Activated naive CD4-positive, alpha-beta T cell treated with anti-CD3 and anti-CD28 coated beads, Interleukin-2, amount 10 ng/mL, durations not matched to agents 7 days and 5 days (primary cell): ENCODE results near the gene SLC25A10.

Source experiments
- CTCF ChIA-PET: fragments of 350-600 bp; sonication (Branson Sonifier 250); formaldehyde crosslinking; loops from one replicate; lab custom pipeline; 2021; ENCODE audit warnings: antibody characterized with exemption; lab: Charles Lee
- DNase-seq: peaks from one replicate; pipeline ENCODE4 v3.0.0-alpha.2; 2020
- H3K27ac Mint-ChIP-seq: one replicate; pipeline ENCODE4 v1.8.0; 2021; ENCODE audit warnings: mild to moderate bottlenecking, moderate library complexity, mixed read lengths
- H3K27me3 Mint-ChIP-seq: one replicate; pipeline ENCODE4 v1.8.0; 2021; ENCODE audit warnings: mild to moderate bottlenecking, mixed read lengths
- H3K36me3 Mint-ChIP-seq: one replicate; pipeline ENCODE4 v1.8.0; 2021; ENCODE audit warnings: mixed read lengths
- H3K4me1 Mint-ChIP-seq: one replicate; pipeline ENCODE4 v1.8.0; 2021; ENCODE audit warnings: mixed read lengths
- H3K4me3 Mint-ChIP-seq: one replicate; pipeline ENCODE4 v1.8.0; 2021; ENCODE audit warnings: mild to moderate bottlenecking, moderate library complexity, mixed read lengths
- H3K9me3 Mint-ChIP-seq: one replicate; pipeline ENCODE4 v1.8.0; 2021; ENCODE audit warnings: mixed read lengths

Gene SLC25A10

DNA sequence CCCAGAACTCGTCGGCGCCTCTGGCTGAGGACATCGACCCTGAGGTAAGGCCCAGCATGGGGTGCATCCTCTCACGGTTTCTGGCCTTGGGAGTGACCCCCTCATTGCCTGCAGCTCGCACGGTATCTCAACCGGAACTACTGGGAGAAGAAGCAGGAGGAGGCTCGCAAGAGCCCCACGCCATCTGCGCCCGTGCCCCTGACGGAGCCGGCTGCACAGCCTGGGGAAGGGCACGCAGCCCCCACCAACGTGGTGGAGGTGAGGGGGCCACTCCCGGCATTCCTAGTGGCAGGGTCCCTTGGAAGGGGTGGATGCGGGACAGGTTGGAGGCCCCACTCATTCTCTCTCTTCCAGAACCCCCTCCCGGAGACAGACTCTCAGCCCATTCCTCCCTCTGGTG, 17.3 kb upstream of the SLC25A10 start:
- Mint-ChIP-seq H3K36me3 (peaks cover 42% of the 10 kb centered on the region), H3K4me3 (no peak overlapping the region), H3K27ac (no peak overlapping the region), H3K9me3 (no peaks in the 10 kb centered on the region), H3K27me3 (no peaks in the 10 kb centered on the region), H3K4me1 (peaks cover 2% of the 10 kb centered on the region)
- CTCF ChIA-PET: interaction anchor here (1.3 kb wide), 1 partner anchor 19 kb away, joined by 4 read pairs; no protein-coding TSS in a partner anchor
- no peak for DNase-seq

DNA sequence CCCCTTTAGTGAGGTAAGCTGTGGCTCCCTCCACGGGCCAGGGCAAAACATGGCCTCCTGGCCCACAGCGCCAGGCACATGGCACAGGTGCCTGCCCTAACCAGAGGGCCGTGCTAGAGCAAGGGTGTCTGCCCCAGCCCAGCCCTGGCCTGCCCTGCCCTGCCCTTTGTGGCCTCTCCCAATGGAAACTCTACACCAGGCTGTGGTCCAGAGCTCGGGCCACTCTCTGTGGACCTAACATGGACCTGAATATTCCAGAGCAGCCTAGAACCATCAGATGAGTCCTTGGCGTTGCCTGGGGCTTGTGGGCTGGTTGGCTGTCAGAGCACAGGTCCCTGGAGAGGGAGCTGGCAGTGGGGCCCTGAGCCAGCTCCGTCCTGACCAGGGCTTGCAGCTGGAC, 16.9 kb upstream of the SLC25A10 start:
- Mint-ChIP-seq H3K27me3 (no peaks in the 10 kb centered on the region), H3K4me3 (no peak overlapping the region), H3K36me3 (peaks cover 38% of the 10 kb centered on the region), H3K27ac (no peak overlapping the region), H3K4me1 (peaks cover 2% of the 10 kb centered on the region), H3K9me3 (no peaks in the 10 kb centered on the region)
- CTCF ChIA-PET: interaction anchor here (1.3 kb wide), 1 partner anchor 20 kb away, joined by 4 read pairs; no protein-coding TSS in a partner anchor
- DNase-seq: no peak

GRCh38 chr17:81695801-81696200, 16.3 kb upstream of the SLC25A10 start:
- CTCF ChIA-PET: interaction anchor here (1.3 kb wide), 1 partner anchor 20 kb away, joined by 4 read pairs; no protein-coding TSS in a partner anchor
- peaks cover 40% of the 10 kb centered on the region for H3K36me3 Mint-ChIP-seq
- H3K27me3 Mint-ChIP-seq: no peaks in the 10 kb centered on the region
- DNase-seq: no peak
- H3K4me1 Mint-ChIP-seq: peaks cover 5% of the 10 kb centered on the region
- H3K27ac Mint-ChIP-seq: no peak overlapping the region
- no peak overlapping the region for H3K4me3 Mint-ChIP-seq
- no peaks in the 10 kb centered on the region for H3K9me3 Mint-ChIP-seq

- peaks cover 38% of the 10 kb centered on the region for H3K36me3 Mint-ChIP-seq
- DNase-seq: no peak
- no peaks in the 10 kb centered on the region for H3K9me3 Mint-ChIP-seq
- H3K4me3 Mint-ChIP-seq: no peak overlapping the region
- no peak overlapping the region for H3K27ac Mint-ChIP-seq
- H3K4me1 Mint-ChIP-seq: peaks cover 11% of the 10 kb centered on the region
- no peaks in the 10 kb centered on the region for H3K27me3 Mint-ChIP-seq
- CTCF ChIA-PET: no interaction called here
These were observed 15.7 kb upstream of the SLC25A10 start for GRCh38 chr17:81696218-81696941.

- no peak for DNase-seq
- Mint-ChIP-seq H3K36me3 (peaks cover 41% of the 10 kb centered on the region), H3K27ac (peak overlapping the region; percentile 2), H3K9me3 (no peaks in the 10 kb centered on the region), H3K27me3 (no peaks in the 10 kb centered on the region), H3K4me3 (no peak overlapping the region), H3K4me1 (peaks cover 21% of the 10 kb centered on the region)
- CTCF ChIA-PET: interaction anchor here (1.5 kb wide), 1 partner anchor 14 kb away, joined by 3 read pairs; the partner anchor contains the start of genes ARL16 and HGS
These were observed 14.6 kb upstream of the SLC25A10 start for GRCh38 chr17:81697261-81698044.

GRCh38 chr17:81700353-81701287, 11.5 kb upstream of the SLC25A10 start:
- Mint-ChIP-seq H3K27ac (no peak overlapping the region), H3K4me3 (peak overlapping the region; percentile 86), H3K4me1 (peaks cover 35% of the 10 kb centered on the region), H3K27me3 (no peaks in the 10 kb centered on the region), H3K36me3 (peaks cover 53% of the 10 kb centered on the region), H3K9me3 (no peaks in the 10 kb centered on the region)
- DNase-seq: no peak
- CTCF ChIA-PET: no interaction called here

GRCh38 chr17:81701288-81702071, 10.6 kb upstream of the SLC25A10 start:
- Mint-ChIP-seq H3K27me3 (no peaks in the 10 kb centered on the region), H3K4me3 (peak overlapping the region; percentile 86), H3K9me3 (no peaks in the 10 kb centered on the region), H3K27ac (peak overlapping the region; percentile 97), H3K36me3 (peaks cover 60% of the 10 kb centered on the region), H3K4me1 (peaks cover 42% of the 10 kb centered on the region)
- DNase-seq: peak; percentile 42
- CTCF ChIA-PET: interaction anchor here (0.8 to 1.7 kb wide), 3 partner anchors 18 to 30 kb away, joined by 3 to 8 read pairs (median 4); partner anchors contain the start of genes ARL16 and HGS

DNA sequence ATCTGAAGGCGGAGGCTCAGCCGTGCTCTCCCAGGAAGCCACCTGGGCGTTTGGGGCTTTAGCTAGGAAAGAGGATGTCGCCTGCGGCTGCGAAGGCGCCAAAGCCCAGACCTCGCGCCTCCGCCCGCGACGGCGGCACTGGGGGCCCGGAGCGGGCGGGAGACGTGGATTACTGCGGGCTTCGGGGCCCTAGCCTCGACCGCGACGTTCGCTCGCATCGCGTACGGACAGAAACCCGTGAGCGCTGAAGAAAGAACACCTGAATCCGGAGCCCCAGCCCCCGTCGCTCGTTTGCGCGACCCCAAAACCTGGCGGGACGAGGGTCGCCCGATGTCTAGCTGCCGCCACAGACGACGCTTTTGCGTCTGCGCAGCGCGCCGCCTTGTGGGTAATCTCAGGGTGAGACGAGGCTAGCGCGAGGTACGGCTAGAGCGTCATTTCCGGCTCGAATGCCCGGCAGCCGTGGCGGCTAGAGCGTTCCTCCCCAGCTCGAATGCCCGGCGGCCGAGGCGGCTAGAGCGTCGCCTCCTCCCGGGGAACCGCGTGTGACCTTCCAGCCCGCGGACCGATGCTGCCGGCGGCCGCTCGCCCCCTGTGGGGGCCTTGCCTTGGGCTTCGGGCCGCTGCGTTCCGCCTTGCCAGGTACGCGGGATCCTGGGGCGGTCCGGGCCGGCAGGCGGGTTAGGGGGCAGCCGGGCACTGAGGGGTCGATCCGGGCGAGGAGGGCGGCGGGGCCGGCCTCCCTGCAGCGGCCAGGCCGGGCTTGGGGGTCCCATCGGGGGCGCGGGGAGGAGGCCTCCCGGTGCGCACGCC, 8.9 kb upstream of the SLC25A10 start, which contains the start of gene MRPL12:
Gene MRPL12 (plus strand): TSS at position 434 of the 813 bp plus-strand sequence. CDS start 135 bp downstream, at position 569.
- Mint-ChIP-seq H3K27ac (peak within 1 kb of the TSS; percentile 97), H3K4me3 (peak within 1 kb of the TSS; percentile 86), H3K4me1 (peaks cover 42% of the 10 kb centered on the region), H3K36me3 (peaks cover 48% of the 10 kb centered on the region), H3K27me3 (no peaks in the 10 kb centered on the region), H3K9me3 (no peaks in the 10 kb centered on the region)
- CTCF ChIA-PET: interaction anchor here (0.8 to 1.7 kb wide), 3 partner anchors 20 to 223 kb away, joined by 3 to 8 read pairs (median 4); partner anchors contain the start of genes ARL16 and HGS
- DNase-seq: peak; percentile 93

DNA sequence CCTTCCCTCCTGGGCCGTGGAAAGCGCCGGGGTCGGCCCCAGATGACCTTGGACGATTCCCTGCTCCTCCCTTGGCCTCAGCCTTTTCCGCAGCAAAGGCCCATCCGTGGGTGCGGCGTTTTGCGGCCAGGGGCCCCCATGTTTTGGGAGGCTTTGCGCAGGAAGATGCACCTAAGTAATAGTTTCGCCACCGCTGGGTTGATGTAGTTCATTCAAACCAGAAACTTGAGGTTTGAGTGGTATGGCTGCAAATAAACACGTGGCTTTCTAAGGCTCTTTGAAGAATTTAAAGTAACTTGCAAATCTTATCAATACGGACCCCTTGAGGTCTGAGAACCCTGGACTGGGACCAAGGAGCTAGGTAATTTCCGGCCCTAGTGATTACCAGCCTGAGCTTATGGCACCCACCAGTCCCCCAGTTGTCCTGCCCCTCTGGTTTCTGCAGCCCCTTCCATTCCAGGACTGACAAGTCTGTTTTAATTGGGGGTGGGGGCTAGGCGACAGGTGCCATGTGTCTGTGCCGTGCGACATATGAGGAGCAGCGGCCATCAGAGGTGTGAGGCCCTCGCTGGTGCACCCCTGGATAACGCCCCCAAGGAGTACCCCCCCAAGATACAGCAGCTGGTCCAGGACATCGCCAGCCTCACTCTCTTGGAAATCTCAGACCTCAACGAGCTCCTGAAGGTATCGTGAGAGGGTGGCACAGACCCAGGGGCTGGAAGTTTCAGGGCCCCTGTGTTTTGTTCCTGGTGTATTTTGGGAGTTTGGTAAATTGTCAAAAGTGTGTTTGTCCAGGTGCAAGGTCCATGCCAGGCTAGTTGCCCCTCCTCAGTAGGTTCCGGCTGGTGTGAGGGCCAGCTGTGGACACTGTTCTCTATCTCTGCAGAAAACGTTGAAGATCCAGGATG, 8.1 kb upstream of the SLC25A10 start:
- CTCF ChIA-PET: interaction anchor here (0.8 kb wide), 1 partner anchor 222 kb away, joined by 3 read pairs; no protein-coding TSS in a partner anchor
- peaks cover 44% of the 10 kb centered on the region for H3K36me3 Mint-ChIP-seq
- H3K9me3 Mint-ChIP-seq: no peaks in the 10 kb centered on the region
- peaks cover 40% of the 10 kb centered on the region for H3K4me1 Mint-ChIP-seq
- H3K27me3 Mint-ChIP-seq: no peaks in the 10 kb centered on the region
- DNase-seq: peak; percentile 52
- H3K27ac Mint-ChIP-seq: peak overlapping the region; percentile 89
- peak overlapping the region; percentile 86 for H3K4me3 Mint-ChIP-seq

DNA sequence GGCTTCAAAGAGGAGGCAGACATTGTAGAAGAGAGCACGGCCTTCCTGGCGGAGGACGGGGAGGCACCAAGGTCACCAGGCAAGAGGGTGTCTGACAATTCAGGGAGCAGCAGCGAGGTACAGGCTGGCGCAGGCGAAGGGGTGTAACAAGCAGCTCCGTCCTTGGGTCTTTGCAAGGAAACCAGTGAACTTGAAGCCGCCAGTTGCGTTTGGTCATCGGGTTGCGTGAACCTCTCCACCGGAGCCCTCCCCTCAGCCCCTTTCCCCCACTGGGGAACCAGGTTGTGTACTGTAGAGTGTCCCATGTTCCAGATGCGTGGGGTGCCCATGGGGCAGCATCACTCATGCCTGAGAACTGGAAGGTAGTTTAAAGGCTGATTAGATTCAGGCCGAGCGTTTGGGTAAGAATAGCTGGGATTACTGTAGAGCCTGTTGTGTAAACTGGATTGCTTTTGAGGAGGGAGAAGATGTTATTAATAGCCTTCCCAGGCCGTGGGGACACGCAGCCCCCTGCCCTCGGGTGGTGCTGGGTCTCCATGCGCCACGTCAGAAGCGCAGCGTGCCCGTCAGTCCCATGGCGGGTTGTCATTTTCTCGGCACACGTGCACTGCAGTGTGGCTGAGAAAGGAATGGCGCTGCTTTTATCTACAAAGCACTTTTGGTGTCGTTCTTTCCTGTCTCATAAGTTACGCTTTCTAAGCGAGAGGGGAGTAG, 6.4 kb upstream of the SLC25A10 start:
- Mint-ChIP-seq H3K4me3 (peak overlapping the region; percentile 21), H3K27me3 (no peaks in the 10 kb centered on the region), H3K4me1 (peaks cover 47% of the 10 kb centered on the region), H3K36me3 (peaks cover 41% of the 10 kb centered on the region), H3K9me3 (no peaks in the 10 kb centered on the region), H3K27ac (no peak overlapping the region)
- DNase-seq: no peak
- CTCF ChIA-PET: no interaction called here

DNA sequence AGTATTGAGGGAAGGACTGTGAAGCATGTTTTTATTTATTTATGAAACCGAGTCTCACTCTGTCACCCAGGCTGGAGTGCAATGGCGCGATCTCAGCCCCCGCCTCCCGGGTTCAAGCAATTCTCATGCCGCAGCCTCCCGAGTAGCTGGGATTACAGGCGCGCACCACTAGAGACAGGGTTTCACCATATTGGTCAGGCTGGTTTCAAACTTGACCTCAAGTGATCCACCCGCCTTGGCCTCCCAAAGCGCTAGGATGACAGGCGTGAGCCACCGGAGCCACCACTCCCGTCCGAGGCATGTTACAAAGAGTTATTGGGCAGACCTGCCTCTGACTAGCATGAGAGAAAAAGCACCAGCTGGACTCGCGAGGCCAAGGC, 5.9 kb upstream of the SLC25A10 start:
- peaks cover 47% of the 10 kb centered on the region for H3K4me1 Mint-ChIP-seq
- no peak overlapping the region for H3K4me3 Mint-ChIP-seq
- no peak overlapping the region for H3K27ac Mint-ChIP-seq
- H3K36me3 Mint-ChIP-seq: peaks cover 37% of the 10 kb centered on the region
- no peaks in the 10 kb centered on the region for H3K9me3 Mint-ChIP-seq
- no peaks in the 10 kb centered on the region for H3K27me3 Mint-ChIP-seq
- DNase-seq: no peak
- CTCF ChIA-PET: no interaction called here
